Measurements from ENCODE around the gene CHSY1.

DNA sequence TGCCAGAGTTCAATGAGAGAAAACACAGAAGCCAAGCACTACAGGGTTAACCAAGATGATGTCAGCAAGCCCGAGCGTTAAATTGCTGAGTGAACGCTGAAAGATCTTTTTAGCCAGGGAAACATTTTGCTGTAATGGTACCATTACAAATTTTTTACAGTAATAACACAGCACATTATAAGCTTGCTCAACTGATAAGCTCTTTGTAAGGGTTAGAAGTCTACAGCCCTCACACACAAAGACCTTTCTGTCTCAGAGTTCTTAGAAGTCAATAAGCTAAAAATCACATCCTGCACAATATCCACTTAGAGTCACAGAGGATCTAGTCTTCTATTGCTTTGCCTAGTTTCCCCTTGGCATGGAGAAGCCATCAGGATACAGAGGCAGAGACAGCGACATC lies 29.9 kb downstream of the CHSY1 start:
- TF ChIP-seq, protein P1, sequence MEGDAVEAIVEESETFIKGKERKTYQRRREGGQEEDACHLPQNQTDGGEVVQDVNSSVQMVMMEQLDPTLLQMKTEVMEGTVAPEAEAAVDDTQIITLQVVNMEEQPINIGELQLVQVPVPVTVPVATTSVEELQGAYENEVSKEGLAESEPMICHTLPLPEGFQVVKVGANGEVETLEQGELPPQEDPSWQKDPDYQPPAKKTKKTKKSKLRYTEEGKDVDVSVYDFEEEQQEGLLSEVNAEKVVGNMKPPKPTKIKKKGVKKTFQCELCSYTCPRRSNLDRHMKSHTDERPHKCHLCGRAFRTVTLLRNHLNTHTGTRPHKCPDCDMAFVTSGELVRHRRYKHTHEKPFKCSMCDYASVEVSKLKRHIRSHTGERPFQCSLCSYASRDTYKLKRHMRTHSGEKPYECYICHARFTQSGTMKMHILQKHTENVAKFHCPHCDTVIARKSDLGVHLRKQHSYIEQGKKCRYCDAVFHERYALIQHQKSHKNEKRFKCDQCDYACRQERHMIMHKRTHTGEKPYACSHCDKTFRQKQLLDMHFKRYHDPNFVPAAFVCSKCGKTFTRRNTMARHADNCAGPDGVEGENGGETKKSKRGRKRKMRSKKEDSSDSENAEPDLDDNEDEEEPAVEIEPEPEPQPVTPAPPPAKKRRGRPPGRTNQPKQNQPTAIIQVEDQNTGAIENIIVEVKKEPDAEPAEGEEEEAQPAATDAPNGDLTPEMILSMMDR (IDR thresholded peaks at IDR 0.05), result no peak
- TF ChIP-seq JUNB (IDR thresholded peaks at IDR 0.05) (no peak), RAD21 (conservative IDR thresholded peaks at IDR 0.05 in 1 of 2, IDR thresholded peaks at IDR 0.05 in 1 of 2) (no peak), CEBPB (IDR thresholded peaks at IDR 0.05) (no peak), POLR2A (IDR thresholded peaks at IDR 0.05; ENCODE audit: low read length) (no peak), CBX2 (IDR thresholded peaks at IDR 0.05; ENCODE audit: borderline replicate concordance, low read depth) (no peak), REST (IDR thresholded peaks at IDR 0.05) (no peak), MAFK (IDR thresholded peaks at IDR 0.05; ENCODE audit: partially characterized antibody) (no peak), CBX8 (IDR thresholded peaks at IDR 0.05) (no peak), KDM1A (IDR thresholded peaks at IDR 0.05; ENCODE audit: low read depth) (no peak)
- TF ChIP-seq, protein P2, sequence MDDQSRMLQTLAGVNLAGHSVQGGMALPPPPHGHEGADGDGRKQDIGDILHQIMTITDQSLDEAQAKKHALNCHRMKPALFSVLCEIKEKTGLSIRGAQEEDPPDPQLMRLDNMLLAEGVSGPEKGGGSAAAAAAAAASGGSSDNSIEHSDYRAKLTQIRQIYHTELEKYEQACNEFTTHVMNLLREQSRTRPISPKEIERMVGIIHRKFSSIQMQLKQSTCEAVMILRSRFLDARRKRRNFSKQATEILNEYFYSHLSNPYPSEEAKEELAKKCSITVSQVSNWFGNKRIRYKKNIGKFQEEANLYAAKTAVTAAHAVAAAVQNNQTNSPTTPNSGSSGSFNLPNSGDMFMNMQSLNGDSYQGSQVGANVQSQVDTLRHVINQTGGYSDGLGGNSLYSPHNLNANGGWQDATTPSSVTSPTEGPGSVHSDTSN (IDR thresholded peaks at IDR 0.05), result no peak

Data from A549 (cell line).